GM21619 (cell line): Measurements from ENCODE around the gene NXNL1.

Experiments used
- ATAC-seq: cut with Tn5 transposase; IDR thresholded peaks from one replicate; pipeline ENCODE4 v1.9.1; 2021; ENCODE audit not compliant: unreplicated experiment

The NXNL1 gene

GRCh38 chr19:17456127-17456526 lies 4.6 kb downstream of the NXNL1 start:
- ATAC-seq: no peak

DNA sequence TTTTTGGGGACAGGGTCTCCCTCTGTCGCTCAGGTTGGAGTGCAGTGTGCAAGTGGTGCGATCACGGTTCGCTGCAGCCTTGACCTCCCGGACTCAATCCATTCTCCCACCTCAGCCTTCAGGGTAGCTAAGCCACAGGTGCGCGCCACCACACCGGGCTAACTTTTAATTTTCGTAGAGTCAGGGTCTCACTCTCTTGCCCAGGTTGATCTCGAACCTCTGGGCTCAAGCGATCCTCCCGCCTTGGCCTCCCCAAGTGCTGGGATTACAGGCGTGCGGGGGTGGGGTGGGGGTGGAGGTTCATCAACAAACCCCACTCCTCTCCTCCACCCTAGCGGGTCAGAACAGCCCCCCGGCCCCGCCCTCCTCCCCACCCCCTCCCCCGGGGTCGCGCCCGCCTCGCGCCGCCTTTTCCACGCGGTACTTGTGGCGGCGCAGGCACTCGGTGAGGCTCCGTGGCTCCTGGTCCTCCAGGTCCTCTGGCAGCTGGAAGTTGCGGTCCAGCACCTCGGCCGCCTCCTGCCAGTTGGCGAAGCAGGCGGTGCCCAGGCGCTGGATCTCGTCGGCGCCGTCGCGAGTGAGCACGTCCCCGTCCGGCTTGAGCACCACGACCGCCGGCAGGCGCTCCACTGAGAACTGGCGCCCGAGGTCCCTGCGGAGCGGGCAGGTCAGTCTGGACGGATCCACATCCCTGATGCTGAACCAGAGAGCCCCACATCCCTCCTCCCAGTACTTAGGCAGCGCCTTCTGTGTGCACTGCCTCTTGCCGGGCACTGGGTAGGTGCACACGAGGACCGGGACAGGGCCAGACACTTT lies 5.2 kb downstream of the NXNL1 start:
- ATAC-seq: no peak

GRCh38 chr19:17454576-17455071 lies 6.1 kb downstream of the NXNL1 start:
- no peak for ATAC-seq

- no peak for ATAC-seq
Observed at GRCh38 chr19:17451820-17452219, 8.9 kb downstream of the NXNL1 start.

DNA sequence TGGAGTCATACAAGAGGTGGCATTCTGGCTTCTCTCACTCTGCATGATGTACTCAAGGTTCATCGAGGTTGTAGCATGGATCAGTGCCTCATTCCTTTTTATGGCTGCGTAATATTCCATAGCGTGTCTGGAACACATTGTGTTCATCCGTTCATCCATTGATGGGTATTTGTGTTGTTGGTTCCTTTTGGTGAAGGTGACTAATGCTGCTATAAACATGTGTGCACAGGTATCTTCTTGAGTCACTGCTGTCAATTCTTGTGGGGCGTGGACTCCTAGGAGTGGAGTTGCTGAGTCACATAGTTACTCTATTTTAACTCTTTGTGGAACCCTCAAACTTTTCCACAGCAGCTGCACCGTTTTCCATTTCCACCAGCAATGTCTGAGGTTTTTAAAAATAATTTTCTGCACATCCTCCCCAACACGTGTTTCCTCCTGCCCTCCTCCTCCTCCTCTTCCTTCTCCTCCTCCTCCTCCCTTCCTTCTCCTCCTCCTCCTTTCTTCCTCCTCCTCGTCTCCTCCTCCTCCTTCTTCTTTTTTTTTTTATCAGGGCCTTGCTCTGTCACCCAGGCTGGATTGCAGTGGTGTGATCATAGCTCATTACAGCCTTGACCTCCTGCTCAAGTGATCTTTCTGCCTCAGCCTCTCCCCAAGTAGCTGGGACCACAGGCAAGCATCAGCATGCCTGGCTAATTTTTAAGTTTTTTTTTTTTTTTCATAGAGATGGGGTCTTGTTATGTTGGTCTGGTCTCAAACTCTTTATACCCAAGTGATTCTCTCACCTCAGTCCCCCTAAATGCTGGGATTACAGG lies 10.3 kb downstream of the NXNL1 start:
- ATAC-seq: no peak

- no peak for ATAC-seq
Observed at GRCh38 chr19:17448131-17448967, 12.4 kb downstream of the NXNL1 start, which contains the start of gene TMEM221. Gene TMEM221, minus strand, starts transcription at chr19:17448668. Its CDS starts 206 bp downstream, at chr19:17448462.

DNA sequence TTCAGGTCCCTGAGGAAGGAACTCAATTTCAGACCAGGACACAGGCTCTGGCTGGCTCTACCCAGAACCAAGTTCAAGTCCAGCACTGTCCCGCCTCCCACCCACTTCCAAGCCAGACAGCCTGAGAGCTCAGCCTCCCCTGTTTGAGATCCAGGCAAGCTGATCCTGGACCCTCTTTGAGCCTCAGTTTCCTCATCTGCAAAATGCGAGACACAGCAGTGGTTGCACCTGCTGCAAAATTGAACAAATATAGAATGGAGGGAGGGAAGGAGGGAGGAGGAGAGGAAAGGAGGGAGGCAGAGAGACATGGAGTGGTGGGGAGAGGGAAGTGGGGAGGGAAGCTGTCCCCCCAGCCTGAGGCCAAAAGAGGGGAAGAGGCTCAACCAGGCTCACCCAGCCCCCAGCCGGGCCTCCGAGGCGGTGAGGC lies 13.0 kb downstream of the NXNL1 start:
- no peak for ATAC-seq

DNA sequence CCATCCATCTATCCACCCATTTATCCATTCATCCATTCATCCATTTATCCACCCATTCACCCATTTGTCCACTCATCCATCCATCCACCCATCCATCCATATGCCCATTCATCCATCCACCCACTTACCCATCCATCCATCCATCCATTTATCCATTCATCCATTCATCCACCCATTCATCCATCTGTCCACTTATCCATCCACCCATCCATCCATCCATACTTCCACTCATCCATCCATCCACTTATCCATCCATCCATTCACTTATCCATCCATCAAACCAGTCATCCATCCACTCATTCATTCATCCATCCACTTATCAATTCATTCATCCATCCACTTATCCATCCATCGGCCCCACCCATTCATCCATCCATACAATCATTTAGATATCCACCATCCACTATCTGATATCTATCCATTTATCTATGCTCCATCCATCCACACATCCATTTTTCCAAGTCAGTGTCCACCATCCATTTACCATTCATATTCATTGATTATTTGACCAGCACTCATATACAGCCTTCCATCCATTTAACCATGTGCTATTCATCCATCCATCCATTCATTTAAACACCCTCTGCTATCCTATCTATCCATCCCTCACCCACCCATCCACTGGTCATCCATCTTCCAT lies 15.1 kb downstream of the NXNL1 start:
- ATAC-seq: no peak

DNA sequence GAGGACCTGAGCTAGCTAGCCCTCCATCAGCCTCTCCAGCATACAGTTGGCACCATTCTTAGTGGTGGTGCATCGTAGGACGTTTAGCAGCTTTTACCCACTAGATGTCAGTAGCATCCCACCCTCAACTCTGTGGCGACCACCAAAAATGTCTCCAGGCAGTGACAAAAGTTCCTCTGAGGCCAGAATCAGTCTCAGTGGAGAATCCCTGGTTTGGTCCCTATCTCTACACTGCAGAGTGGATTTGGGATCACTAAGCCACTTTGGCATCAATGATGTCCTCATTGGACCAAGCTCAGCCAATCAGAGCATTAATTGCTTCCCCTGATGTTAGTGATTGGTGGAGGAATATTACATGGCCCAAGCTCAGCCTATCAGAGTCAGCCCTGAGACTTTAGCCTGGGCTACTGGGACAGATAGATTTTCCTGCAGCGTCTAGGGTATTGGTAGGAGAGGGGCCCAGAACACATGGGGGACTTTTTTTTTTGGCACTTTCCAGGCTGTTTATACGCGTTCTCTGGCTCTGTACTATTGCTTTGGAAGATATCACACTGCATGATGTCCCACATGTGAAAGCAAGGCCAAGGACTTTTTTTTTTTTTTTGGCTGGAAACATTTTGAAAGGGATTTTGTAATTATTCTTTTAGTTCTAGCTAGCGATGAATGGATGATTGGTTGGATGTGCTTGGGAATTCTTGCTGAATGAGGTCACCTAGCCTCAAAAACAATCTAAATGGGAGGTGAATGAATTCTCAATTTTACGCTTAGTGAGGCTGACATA lies 19.3 kb downstream of the NXNL1 start:
- no peak for ATAC-seq

- ATAC-seq: no peak
Observed at GRCh38 chr19:17436874-17437267, 23.9 kb downstream of the NXNL1 start.

DNA sequence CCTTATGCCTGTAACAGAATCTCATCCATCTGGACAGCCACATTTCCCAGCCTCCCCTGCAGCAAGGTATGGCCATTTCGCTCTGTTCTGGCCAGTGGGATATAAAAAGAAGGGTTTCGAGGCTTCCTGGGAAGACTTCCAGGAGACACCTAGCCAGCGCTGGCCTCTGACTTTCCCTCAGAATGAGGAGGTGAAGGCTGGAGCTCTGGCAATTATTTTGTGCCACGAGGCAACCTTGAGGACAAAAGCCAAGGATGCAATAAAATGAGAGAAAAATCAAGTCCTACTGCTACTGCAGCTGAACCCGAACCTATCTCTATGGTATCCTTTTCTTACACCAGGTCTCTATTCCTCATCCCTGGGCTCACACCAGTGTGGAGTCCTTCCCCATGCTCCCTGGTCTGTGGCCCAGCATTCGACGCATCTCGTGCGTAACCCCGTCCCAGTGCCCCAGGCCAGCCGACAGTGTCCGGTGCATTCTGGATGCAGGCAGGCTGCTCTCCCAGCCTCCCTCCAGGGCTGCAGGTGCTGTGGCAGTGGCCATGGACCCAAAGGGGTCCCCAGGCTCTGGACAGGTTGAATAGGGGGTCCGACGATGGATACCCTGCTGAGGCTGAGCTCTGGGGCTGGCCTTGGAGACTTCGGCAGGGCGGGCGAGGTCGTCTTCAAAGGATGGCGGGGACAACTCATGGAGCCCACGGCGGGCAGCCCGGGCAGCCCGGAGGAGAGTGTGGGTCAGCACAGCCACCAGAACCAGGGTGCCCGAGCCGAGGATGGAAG lies 24.4 kb downstream of the NXNL1 start:
- no peak for ATAC-seq

DNA sequence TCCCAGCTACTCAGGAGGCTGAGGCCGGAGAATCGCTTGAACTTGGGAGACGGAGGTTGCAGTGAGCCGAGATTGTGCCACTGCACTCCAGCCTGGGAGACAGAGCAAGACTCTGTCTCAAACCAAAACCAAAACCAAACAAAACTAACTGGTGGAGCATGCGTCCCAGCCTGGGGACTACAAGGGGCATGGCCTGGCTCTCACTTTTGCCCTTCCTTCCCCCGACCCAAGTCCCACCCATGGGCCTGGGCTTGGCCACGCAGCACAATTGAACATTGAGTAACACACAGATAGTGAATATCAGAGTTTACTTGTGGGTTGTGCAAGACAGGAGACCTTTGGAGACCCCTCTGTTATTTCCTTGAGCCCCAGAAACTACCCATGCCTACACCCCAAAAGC lies 25.5 kb downstream of the NXNL1 start:
- no peak for ATAC-seq

DNA sequence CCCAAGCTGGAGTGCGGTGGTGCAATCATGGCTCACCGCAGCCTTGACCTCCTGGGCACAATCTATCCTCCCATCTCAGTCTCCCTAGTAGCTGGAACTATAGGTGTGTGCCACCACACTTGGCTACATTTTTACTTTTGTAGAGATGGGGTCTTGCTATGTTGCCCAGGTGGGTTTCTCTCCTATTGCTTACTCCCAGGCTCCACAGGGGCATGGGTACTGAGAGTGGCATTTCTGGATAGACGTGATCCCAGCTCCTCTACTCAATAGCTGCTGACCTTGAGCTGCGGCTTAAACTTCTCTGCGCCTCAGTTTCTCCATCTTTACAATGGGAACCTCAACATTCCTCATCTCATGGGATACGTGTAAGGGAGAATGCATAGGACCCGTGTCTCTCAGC lies 29.3 kb downstream of the NXNL1 start:
- ATAC-seq: no peak

GRCh38 chr19:17429641-17430113 lies 31.0 kb downstream of the NXNL1 start:
- no peak for ATAC-seq

DNA sequence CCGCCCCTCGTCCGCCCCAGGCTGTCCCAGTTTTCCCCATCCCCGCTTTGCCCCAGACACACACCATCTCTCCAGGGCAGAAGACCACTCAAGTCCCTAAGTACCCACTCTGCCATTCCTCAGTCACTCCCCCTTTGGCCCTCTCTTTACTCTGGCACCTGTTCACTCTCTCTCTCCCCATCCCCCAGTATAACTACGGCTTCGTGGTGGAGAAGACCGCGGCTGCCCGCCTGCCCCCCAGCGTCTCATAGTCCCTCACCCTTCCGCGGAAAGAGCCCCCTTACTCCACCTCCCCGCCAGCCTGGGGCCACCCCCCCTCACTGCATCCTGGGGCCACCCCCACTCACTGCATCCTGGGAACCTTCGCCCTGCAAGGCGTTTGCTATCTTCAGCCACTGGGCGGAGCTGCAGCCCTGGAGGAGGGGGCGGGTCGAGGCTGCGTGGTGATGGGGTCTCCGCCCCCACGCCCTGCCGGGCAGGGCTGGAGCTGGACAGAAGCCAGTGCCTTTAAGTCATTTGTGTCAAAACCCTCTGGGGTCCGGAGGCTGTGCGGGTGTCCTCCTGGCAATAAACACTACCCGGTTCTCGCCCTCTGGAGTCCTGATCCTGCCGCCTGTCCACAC lies 35.9 kb downstream of the NXNL1 start:
- ATAC-seq: no peak

DNA sequence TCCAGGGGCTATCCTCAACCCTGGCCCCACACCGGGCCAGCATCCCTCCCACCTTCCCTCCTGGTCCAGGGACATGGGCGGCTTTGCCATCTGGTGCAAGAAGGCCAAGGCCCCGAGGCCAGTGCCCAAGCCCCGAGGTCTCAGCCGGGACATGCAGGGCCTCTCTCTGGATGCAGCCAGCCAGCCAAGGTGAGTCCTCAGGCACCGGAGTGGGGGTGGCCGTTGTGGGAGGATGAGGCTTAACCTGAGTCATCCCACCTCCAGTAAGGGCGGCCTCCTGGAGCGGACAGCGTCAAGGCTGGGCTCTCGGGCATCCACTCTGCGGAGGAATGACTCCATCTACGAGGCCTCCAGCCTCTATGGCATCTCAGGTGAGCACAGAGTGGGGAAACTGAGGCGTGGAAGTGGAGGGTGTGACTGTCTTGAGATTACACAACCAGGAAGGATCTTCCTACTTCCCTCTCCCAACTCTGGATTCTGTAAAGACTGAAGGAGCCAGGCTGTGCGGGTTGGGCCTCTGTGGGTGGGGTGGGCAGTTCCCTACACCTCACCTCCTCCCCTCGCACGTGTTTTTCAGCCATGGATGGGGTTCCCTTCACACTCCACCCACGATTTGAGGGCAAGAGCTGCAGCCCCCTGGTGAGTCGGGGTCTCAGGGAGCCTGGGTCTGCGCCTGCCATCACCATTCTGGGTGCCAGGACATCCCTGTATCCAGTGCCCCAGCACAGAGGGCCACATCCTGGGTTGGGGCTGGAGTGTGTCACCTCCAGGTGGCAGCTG lies 37.1 kb downstream of the NXNL1 start:
- no peak for ATAC-seq

GRCh38 chr19:17421942-17422341 lies 38.8 kb downstream of the NXNL1 start:
- no peak for ATAC-seq

DNA sequence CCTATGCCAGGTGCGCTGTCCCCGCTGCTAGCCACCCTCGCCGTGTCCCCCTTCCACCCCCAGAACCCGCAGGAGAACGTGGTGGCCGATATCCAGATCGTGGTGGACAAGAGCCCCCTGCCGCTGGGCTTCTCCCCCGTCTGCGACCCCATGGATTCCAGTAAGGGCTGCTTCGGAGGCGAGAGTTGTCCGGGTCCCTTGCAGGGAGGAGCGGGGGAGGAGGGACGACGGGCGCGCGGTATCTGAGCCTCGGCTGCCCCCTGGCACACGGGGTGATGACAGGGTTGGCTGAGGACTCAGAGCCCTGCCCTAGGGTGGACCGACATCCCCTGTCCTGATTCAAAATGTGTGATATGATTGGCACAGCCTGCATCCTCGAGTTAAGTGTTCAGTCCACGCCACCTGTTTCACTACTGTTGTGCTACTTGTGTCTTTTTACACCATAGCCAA lies 40.2 kb downstream of the NXNL1 start:
- ATAC-seq: peak; percentile 16
